Ovary (tissue), 10 donors: ENCODE measurements around the gene RHD. TPM values are rescaled to one million over a fixed set of nuclear protein-coding genes. Genes with fewer than 3 reads are reported as not detected.
"Not testable (repeated sequence)": the region's sequence is repeated elsewhere in the genome, so short reads cannot be mapped to it uniquely, and the experiment has no call there.

Experiments used
- DNase-seq, 5 donors: peaks; one replicate each; pipeline ENCODE4 v3.0.0-alpha.2; 2019 to 2020
- H3K27ac ChIP-seq, 2 donors: fragments of 200-600 bp; one replicate each; pipeline versions ENCODE4 v1.5.1 to v1.8.0; 2019 to 2022
- H3K27me3 ChIP-seq: fragments of 200-600 bp; one replicate; pipeline ENCODE4 v1.8.0; 2022
- H3K36me3 ChIP-seq: fragments of 200-600 bp; sonication (generic); one replicate; pipeline ENCODE4 v1.5.1; 2019
- H3K4me1 ChIP-seq: one replicate; pipeline ENCODE4 v1.8.1; 2013; ENCODE audit warnings: mild to moderate bottlenecking, moderate library complexity; ENCODE audit not compliant: insufficient read depth
- H3K4me3 ChIP-seq: fragments of 200-600 bp; sonication (generic); one replicate; pipeline ENCODE4 v1.5.1; 2017
- H3K9me3 ChIP-seq, 2 donors: fragments of 200-600 bp in 1 of 2; sonication (generic) in 1 of 2; one replicate each; pipeline versions ENCODE4 v1.5.1 to v1.8.1; 2013 to 2019; ENCODE audit warnings: mild to moderate bottlenecking in 1 of 2, moderate library complexity in 1 of 2
- EP300 ChIP-seq: sonication (generic); formaldehyde crosslinking; IDR thresholded peaks from one replicate; pipeline ENCODE4 v1.6.1; 2017; ENCODE audit warnings: antibody characterized with exemption
- POLR2A ChIP-seq: fragments of 450-650 bp; IDR thresholded peaks from one replicate; pipeline ENCODE4 v1.6.1; 2017; ENCODE audit warnings: antibody characterized with exemption, mild to moderate bottlenecking, moderate library complexity
- WGBS, 3 donors: extraction: QIAGEN DNeasy Blood & Tissue Kit in 1 of 3; methylation state at CpG; one replicate each; pipeline versions ENCODE4 v1.1.5 to v1.1.7; 2013 to 2017; 5-methylcytosine and 5-hydroxymethylcytosine counted together
- intact Hi-C, 4 donors: fragments of 100-400 bp; cut with DNase I; formaldehyde crosslinking; loops; one replicate each; pipeline versions ENCODE4 v1.11.0 to v1.15.1; 2022 to 2023
- long read RNA-seq, 3 donors: library from polyadenylated mRNA in 2 of 3; unstranded in 2 of 3; transcript quantifications; one replicate each; pipeline ENCODE4 v2.0.0 and lab custom pipeline, GENCODE V29; 2021 to 2026
- polyA plus RNA-seq, 2 donors: library from polyadenylated mRNA; stranded (reverse); fragments of 200-250 nt in 1 of 2; fragments of 350-450 nt in 1 of 2; fragmentation: Illumina TruSeq in 1 of 2; extraction: RNeasy Lipid Tissue Mini Kit (QIAGEN cat#74804) in 1 of 2; gene quantifications; one replicate each; pipeline ENCODE4 v1.2.3, GENCODE V29; 2013 to 2014
- total RNA-seq, 7 donors: library from RNA; depleted of rRNA in 2 of 7; stranded (reverse); fragments of >200 nt in 2 of 7; fragmentation: NEBNext Ultra II Directional in 3 of 7; extraction: Animal tissue kit (Norgen Biotek cat#: 25700) in 3 of 7; gene quantifications; one replicate each; pipeline versions ENCODE4 v1.1.0 to v1.2.4, GENCODE V29; 2016 to 2023
- TF ChIP-seq, protein P1 (sequence below), 3 donors: fragments of 450-650 bp in 2 of 3; fragments of 200-600 bp in 1 of 3; IDR thresholded peaks; one replicate each; pipeline versions ENCODE4 v1.5.1 to v1.8.0; 2016 to 2022; ENCODE audit warnings: antibody characterized with exemption in 3 of 3, mild to moderate bottlenecking in 1 of 3
- donor health status: DM: no; HTN: no; CAD: no; lungs with moderate emphysema.
- donor health status: DM: no; HTN: no; CAD: no.
- donor health status: Bipolar disorder and iron deficiency.
- donor health status: DM: yes; HTN: yes; CAD: no.
- donor health status: DM: no; HTN: no; CAD: no.
- donor health status: DM: yes; HTN: yes; CAD: no.

The RHD gene
- total RNA-seq (not detected), polyA plus RNA-seq (not detected)
- long read RNA-seq, donor 1, result 0 reads
- long read RNA-seq, donor 2, result 0 reads
- long read RNA-seq, donor 3, partial matches to known transcripts, result 0 of 3 reads
- long read RNA-seq, donor 3, other reads (novel, unspliced or antisense), result 3 of 3 reads

DNA sequence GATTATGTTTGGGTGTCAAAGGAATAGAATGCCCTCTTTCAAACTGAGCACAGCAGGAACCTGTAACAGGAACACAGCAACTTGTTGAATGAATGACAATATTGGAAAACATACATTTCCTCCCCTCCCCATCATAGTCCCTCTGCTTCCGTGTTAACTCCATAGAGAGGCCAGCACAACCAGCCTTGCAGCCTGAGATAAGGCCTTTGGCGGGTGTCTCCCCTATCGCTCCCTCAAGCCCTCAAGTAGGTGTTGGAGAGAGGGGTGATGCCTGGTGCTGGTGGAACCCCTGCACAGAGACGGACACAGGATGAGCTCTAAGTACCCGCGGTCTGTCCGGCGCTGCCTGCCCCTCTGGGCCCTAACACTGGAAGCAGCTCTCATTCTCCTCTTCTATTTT, at the start of gene RHD:
Gene RHD, plus strand, starts transcription at position 272 of the 400 bp plus-strand sequence. Its CDS starts 39 bp downstream, at position 311.
- H3K4me3 ChIP-seq, intact Hi-C loops, H3K4me1 ChIP-seq, H3K36me3 ChIP-seq, H3K27me3 ChIP-seq, H3K27ac ChIP-seq, H3K9me3 ChIP-seq, DNase-seq: not testable (repeated sequence)
- 82 to 88% (median 86%) methylated on average over 6 to 8 of the region's 8 CpGs for WGBS, 3 donors

DNA sequence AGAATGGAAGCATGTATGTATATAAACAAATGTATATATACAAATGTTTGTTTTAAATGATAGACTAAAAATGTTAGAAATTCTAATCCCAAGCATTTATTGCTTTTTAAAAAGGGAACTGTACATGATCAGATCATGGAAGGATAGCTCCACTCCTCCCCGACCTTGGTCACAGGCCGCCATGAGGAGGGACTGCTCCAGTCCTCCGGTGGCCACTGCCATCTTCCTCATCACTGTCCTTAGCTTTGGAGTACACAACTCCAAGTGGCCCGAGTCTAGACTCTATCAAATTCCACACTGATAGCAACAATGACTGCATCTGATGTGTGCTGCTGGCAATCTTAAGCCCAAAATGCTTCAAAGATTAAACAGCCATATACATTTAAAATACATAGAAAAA, 49.7 kb upstream of the RHD start:
- Histone ChIP-seq H3K4me3 (no peak overlapping the region), H3K4me1 (no peaks in the 10 kb centered on the region), H3K9me3 (no peaks in the 10 kb centered on the region), H3K36me3 (no peaks in the 10 kb centered on the region), H3K27ac (no peak overlapping the region), H3K27me3 (no peaks in the 10 kb centered on the region)
- intact Hi-C loops, result no loop called here
- 85 to 89% (median 88%) methylated on average over 4 of the region's 4 CpGs for WGBS, 3 donors
- DNase-seq, result no peak
- TF ChIP-seq, protein P1, sequence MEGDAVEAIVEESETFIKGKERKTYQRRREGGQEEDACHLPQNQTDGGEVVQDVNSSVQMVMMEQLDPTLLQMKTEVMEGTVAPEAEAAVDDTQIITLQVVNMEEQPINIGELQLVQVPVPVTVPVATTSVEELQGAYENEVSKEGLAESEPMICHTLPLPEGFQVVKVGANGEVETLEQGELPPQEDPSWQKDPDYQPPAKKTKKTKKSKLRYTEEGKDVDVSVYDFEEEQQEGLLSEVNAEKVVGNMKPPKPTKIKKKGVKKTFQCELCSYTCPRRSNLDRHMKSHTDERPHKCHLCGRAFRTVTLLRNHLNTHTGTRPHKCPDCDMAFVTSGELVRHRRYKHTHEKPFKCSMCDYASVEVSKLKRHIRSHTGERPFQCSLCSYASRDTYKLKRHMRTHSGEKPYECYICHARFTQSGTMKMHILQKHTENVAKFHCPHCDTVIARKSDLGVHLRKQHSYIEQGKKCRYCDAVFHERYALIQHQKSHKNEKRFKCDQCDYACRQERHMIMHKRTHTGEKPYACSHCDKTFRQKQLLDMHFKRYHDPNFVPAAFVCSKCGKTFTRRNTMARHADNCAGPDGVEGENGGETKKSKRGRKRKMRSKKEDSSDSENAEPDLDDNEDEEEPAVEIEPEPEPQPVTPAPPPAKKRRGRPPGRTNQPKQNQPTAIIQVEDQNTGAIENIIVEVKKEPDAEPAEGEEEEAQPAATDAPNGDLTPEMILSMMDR (IDR thresholded peaks at IDR 0.05), result no peak
- no peak for TF ChIP-seq EP300
- no peak for TF ChIP-seq POLR2A

DNA sequence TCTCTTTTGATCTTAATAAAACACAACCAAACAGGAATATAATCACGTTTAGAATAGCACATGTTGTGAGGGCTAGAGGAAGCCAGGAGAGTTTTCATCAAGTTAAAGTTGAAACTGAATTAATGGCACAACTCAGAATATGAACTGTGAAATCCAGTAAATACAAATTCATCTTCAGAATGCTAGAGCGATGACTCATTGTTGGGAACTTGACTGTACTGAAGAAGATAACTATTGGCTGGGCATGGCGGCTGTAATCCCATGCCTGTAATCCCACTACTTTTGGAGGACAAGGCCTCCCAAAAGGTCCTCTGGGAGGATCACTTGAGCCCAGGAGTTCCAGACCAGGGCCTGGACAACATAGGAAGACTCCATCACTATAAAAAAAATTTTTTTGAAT, 48.8 kb upstream of the RHD start:
- Histone ChIP-seq H3K36me3 (no peaks in the 10 kb centered on the region), H3K4me1 (no peaks in the 10 kb centered on the region), H3K9me3 (no peaks in the 10 kb centered on the region), H3K4me3 (no peak overlapping the region), H3K27ac (no peak overlapping the region), H3K27me3 (no peaks in the 10 kb centered on the region)
- intact Hi-C loops, result no loop called here
- DNase-seq, result no peak
- TF ChIP-seq POLR2A (no peak), EP300 (no peak)
- TF ChIP-seq, protein P1 (IDR thresholded peaks at IDR 0.05), result no peak
- WGBS, 3 donors, result 65 to 69% (median 65%) methylated on average over 3 of the region's 3 CpGs

DNA sequence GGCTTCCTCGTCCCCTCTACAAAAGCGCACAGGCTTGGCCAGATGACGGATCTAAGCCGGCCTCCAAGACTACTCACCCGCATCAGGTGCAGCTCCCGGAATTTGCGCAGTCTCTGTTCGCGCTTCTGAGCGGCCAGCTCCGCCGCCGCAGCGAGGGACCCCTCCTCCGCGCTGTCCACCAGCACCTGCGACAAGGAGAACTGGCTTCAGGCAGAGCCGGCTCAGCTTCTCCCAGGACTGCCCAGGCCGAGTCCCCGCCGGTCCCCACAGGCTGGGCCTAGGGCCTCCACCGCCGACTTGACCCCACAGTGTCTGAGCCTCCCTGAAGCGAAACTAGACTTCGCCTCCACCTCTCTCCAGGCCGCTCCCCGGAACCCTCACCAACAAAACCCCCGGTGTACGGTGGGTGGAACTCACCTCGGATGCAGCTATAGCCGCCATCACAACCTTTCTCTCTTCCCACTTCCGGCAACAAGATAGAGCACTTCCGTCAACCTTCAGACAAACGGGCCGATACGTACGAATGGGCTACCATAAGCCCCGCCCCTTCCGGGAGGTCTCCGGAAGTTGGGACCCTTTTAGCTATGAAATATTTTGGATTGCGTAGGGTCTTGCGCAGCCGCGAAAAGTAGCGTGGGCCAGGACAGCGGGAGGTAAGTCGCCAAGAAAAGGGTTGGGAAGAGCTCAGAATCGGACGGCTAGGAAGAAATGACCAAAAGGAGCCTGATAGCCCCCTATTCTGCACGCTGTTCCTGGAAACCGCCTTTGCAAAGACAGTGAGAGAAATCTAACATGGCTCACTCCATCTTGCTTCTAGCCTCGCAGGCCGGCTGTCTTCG, 40.1 kb upstream of the RHD start, which contains the start of gene SYF2:
Gene SYF2, minus strand, starts transcription at position 476 of the 839 bp plus-strand sequence. Its CDS starts 35 bp downstream, at position 441.
- DNase-seq, result peak; percentile 91 to 95 (median 91)
- no peaks in the 10 kb centered on the region for H3K9me3 ChIP-seq
- 0% methylated on average over 54 of the region's 54 CpGs for WGBS, 3 donors
- TF ChIP-seq EP300 (no peak), POLR2A (peak; percentile 84)
- TF ChIP-seq, protein P1 (IDR thresholded peaks at IDR 0.05), result no peak
- no peaks in the 10 kb centered on the region for H3K36me3 ChIP-seq
- intact Hi-C loops, result no loop called here
- peaks cover 5% of the 10 kb centered on the region for H3K4me1 ChIP-seq
- peak within 1 kb of the TSS; percentile 74 for H3K4me3 ChIP-seq
- no peaks in the 10 kb centered on the region for H3K27me3 ChIP-seq
- peak within 1 kb of the TSS; percentile 77 to 78 for H3K27ac ChIP-seq
